Ishikawa (cell line): ENCODE data around the gene ACTR6.

Experiments used
- CEBPB ChIP-seq: IDR thresholded peaks from 2 replicates; pipeline ENCODE4 v1.6.1; 2012
- CREB1 ChIP-seq: IDR thresholded peaks from 2 replicates; pipeline ENCODE4 v1.6.1; 2012; ENCODE audit warnings: low read depth
- EGR1 ChIP-seq: IDR thresholded peaks from 2 replicates; pipeline ENCODE4 v1.6.1; 2012
- EP300 ChIP-seq: IDR thresholded peaks from 2 replicates; pipeline ENCODE4 v1.6.1; 2012; ENCODE audit warnings: borderline replicate concordance
- FOXM1 ChIP-seq: IDR thresholded peaks from 2 replicates; pipeline ENCODE4 v1.6.1; 2012; ENCODE audit warnings: low read depth, borderline replicate concordance
- NFIC ChIP-seq: IDR thresholded peaks from 2 replicates; pipeline ENCODE4 v1.6.1; 2012
- RAD21 ChIP-seq: IDR thresholded peaks from 2 replicates; pipeline ENCODE4 v1.6.1; 2012; ENCODE audit warnings: low read depth
- TAF1 ChIP-seq: IDR thresholded peaks from 2 replicates; pipeline ENCODE4 v1.6.1; 2012; ENCODE audit warnings: low read depth, mild to moderate bottlenecking
- TCF12 ChIP-seq: IDR thresholded peaks from 2 replicates; pipeline ENCODE4 v1.6.1; 2012; ENCODE audit warnings: low read depth
- TEAD4 ChIP-seq: IDR thresholded peaks from 2 replicates; pipeline ENCODE4 v1.6.1; 2012
- YY1 ChIP-seq: IDR thresholded peaks from 2 replicates; pipeline ENCODE4 v1.6.1; 2012; ENCODE audit warnings: low read depth
- ZBTB7A ChIP-seq: IDR thresholded peaks from 2 replicates; pipeline ENCODE4 v1.6.1; 2012; ENCODE audit warnings: low read depth
- TF ChIP-seq, protein P1 (sequence below): IDR thresholded peaks from 2 replicates; pipeline ENCODE4 v1.6.1; 2012
- TF ChIP-seq, protein P2 (sequence below): IDR thresholded peaks from 2 replicates; pipeline ENCODE4 v1.6.1; 2012
- TF ChIP-seq, protein P3 (sequence below): IDR thresholded peaks from 2 replicates; pipeline ENCODE4 v1.6.1; 2012; ENCODE audit warnings: low read depth, mild to moderate bottlenecking

ACTR6 gene

DNA sequence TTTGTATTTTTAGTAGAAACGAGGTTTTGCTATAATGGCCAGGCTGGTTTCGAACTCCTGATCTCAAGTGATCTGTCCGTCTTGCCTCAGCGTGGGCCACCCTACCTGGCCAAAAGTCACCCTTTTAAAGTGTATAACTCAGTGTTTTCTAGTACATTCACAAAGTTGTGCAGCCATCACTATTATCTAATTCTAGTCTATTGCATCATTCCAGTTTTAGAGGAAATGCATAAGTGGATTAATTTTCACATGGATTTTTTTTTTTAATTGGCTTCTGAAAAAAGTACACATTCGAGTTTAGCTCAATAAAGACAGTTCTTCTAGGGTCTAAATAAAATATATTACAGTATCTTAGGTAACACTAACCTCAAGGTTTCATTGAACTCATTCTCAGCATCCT, 62.5 kb downstream of the ACTR6 start:
- TF ChIP-seq RAD21 = no peak
- TF ChIP-seq TAF1 = no peak
- TF ChIP-seq EGR1 = no peak

DNA sequence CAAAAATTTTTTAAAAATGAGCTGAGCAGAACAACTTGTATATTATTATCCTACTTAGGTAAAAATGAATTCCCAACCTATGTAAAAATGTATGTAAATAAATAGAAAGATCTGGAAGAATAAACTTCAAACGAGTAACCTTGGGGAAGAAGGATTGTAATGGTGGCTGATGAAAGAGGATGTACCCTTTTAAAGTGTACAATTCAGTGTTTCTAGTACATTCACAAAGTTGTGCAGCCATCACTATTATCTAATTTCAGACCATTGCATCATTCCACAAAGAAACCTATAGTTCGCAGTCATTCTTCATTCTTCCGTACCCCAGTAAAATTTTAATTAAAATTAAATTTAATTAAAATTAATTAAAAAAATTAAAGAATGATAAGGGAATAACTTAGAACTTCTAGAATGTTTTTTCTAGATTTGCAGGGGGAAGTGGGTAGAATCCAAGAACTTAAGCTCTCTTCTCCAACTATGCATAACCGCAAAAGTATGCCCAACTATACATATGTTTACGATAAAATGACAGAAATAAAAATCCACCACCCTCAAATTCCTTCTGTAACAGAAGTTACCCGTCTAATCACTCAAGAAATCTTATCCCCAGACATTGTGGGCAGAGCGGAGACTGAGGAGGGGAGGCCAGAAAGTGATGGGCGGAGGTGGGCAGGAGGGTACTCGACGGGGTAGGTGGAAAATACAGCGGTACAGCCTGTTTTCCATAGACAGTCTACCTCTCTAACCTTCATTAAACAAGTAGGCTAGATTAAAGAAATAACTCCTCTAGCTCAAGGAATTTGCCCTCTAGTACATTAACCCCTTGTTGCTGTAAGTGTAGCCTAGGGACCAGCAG, 65.3 kb downstream of the ACTR6 start:
- TF ChIP-seq CREB1 (no peak), TCF12 (no peak), TEAD4 (no peak), NFIC (no peak), YY1 (no peak)
- TF ChIP-seq, protein P1, sequence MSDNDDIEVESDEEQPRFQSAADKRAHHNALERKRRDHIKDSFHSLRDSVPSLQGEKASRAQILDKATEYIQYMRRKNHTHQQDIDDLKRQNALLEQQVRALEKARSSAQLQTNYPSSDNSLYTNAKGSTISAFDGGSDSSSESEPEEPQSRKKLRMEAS = no peak

DNA sequence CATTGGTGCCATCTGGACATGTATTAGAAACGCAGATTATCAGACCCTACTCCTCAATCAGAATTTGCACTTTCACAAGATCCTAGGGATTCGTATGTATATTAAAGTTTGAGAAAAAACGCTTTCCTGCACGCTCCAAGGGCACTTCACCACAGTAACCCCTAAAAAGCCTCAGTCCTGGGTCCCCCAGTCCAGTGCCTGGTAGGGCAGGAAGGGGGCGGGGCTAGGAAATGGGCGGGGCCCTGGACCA, 65.9 kb downstream of the ACTR6 start:
- TF ChIP-seq CREB1 = no peak
- TF ChIP-seq NFIC = no peak
- TF ChIP-seq RAD21 = no peak
- TF ChIP-seq, protein P1 = no peak
- TF ChIP-seq ZBTB7A = no peak
- no peak for TF ChIP-seq FOXM1
- no peak for TF ChIP-seq YY1
- no peak for TF ChIP-seq CEBPB
- TF ChIP-seq EGR1 = no peak
- TF ChIP-seq TAF1 = no peak; the same call in 1 of the 2 replicates

DNA sequence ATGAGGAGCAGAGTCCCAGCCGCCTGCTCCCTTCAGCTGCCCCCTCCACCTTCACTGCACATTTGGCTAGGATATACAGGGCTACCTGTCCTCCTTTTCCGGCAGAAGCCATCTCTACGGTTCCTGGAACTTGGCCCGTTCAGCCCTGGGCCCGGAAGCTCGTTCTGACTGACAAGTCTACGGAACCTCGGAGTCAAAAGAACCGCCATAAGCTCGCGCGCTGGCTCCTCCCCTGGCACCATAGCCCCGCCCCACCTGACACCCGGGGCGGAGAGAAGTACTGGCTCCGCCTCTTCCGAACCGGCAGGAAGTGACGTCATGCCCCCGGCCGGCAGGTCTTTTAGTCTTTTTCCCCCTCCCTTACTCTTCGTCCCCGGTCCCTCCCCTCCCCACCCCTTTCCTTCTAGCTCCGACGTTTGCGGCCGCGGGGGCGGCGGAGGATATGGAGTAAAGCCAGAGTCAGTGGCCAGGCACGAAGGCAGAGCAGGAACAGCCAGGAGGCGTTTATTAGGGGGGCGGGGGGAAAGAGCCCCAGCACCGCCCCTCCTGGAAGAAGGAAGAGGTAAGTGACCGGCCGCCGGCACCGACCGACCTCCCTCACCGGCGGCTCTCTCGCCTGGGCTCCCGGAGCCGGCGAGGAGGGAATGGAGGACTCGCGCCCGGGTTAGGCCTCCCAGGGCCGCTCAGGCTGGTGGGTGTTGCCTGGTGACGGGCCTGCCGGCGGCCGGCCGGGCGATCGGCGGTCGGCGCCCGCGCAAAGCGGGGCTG, 66.4 kb downstream of the ACTR6 start, which contains the start of the genes DEPDC4 and SCYL2:
DEPDC4 (minus strand) TSS at position 245 of the 768 bp plus-strand sequence; CDS start at position 242, 3 bp downstream.
SCYL2 (plus strand) TSS at position 343 of the 768 bp plus-strand sequence. CDS start 15,794 bp downstream, outside the sequence.
- TF ChIP-seq, protein P2, sequence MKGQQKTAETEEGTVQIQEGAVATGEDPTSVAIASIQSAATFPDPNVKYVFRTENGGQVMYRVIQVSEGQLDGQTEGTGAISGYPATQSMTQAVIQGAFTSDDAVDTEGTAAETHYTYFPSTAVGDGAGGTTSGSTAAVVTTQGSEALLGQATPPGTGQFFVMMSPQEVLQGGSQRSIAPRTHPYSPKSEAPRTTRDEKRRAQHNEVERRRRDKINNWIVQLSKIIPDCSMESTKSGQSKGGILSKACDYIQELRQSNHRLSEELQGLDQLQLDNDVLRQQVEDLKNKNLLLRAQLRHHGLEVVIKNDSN = no peak
- TF ChIP-seq YY1 = 0 out of 2 replicates have a peak, but pooled peaks have one; percentile 51
- TF ChIP-seq FOXM1 = no peak
- TF ChIP-seq ZBTB7A = no peak
- TF ChIP-seq TEAD4 = no peak
- TF ChIP-seq TCF12 = no peak
- TF ChIP-seq CREB1 = peak; percentile 38; the same call in 1 of the 2 replicates
- TF ChIP-seq CEBPB = no peak
- TF ChIP-seq NFIC = peak; percentile 50
- peak; percentile 90 for TF ChIP-seq EGR1
- no peak for TF ChIP-seq EP300
- no peak for TF ChIP-seq RAD21
- TF ChIP-seq, protein P1 = no peak; the same call in 1 of the 2 replicates
- TF ChIP-seq, protein P3, sequence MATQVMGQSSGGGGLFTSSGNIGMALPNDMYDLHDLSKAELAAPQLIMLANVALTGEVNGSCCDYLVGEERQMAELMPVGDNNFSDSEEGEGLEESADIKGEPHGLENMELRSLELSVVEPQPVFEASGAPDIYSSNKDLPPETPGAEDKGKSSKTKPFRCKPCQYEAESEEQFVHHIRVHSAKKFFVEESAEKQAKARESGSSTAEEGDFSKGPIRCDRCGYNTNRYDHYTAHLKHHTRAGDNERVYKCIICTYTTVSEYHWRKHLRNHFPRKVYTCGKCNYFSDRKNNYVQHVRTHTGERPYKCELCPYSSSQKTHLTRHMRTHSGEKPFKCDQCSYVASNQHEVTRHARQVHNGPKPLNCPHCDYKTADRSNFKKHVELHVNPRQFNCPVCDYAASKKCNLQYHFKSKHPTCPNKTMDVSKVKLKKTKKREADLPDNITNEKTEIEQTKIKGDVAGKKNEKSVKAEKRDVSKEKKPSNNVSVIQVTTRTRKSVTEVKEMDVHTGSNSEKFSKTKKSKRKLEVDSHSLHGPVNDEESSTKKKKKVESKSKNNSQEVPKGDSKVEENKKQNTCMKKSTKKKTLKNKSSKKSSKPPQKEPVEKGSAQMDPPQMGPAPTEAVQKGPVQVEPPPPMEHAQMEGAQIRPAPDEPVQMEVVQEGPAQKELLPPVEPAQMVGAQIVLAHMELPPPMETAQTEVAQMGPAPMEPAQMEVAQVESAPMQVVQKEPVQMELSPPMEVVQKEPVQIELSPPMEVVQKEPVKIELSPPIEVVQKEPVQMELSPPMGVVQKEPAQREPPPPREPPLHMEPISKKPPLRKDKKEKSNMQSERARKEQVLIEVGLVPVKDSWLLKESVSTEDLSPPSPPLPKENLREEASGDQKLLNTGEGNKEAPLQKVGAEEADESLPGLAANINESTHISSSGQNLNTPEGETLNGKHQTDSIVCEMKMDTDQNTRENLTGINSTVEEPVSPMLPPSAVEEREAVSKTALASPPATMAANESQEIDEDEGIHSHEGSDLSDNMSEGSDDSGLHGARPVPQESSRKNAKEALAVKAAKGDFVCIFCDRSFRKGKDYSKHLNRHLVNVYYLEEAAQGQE = no peak
- TF ChIP-seq TAF1 = peak; percentile 52

DNA sequence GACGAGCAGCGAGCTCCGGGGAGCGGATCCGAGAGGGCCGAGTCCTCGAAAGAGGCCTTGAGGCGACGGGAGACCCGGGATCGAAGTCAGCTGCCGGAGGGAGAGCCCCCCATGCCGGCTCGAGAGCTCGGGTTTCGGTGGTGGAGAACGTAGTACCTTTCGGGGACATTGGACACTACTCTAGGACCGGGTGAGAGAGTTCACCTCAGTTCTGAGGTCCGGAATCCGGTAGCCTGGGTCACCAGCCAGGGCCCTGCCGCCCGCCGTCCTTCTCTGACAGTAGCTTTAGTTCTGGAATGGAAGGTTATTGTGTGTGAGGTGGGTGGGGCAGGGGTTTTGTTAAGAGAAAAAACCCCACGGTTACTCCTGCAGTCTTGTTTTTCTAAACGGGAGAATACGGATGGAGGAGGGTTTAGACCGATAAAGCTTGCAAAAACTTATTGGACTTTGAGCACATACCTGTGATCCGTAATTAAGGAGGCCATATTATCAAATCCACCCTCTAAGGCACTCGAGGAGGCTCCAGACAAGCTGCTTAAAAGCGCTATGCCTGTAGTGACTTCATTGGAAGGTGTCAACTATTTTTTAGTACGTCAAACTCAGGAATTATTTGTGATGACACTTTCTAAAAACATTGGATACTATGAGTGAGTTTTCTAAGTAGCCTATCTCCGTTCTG, 67.1 kb downstream of the ACTR6 start:
- no peak for TF ChIP-seq TEAD4
- TF ChIP-seq, protein P1 = no peak
- no peak for TF ChIP-seq EP300
- TF ChIP-seq, protein P3 = no peak
- TF ChIP-seq EGR1 = no peak
- no peak for TF ChIP-seq TCF12
- TF ChIP-seq RAD21 = no peak
- TF ChIP-seq, protein P2 = no peak
- TF ChIP-seq ZBTB7A = no peak
- TF ChIP-seq CREB1 = no peak
- no peak for TF ChIP-seq CEBPB
- TF ChIP-seq FOXM1 = no peak
- TF ChIP-seq YY1 = no peak
- TF ChIP-seq TAF1 = no peak
- no peak for TF ChIP-seq NFIC
